SK-N-SH (cell line): ENCODE results near the gene FCSK. TPM values are rescaled to one million over a fixed set of nuclear protein-coding genes. Genes with fewer than 3 reads are reported as not detected.

Source experiments
- CTCF ChIA-PET: fragments of 300-600, 350-600 bp; formaldehyde crosslinking; extraction: SDS; loops from one replicate; lab custom pipeline; 2021; lab: Yijun Ruan, JAX
- POLR2A ChIA-PET: fragments of 350-600 bp; sonication (Branson Sonifier 250); formaldehyde crosslinking; extraction: SDS; loops from one replicate; lab custom pipeline; 2020; ENCODE audit warnings: antibody characterized with exemption, inconsistent platforms; lab: Yijun Ruan, JAX
- DNase-seq: peaks from one replicate; pipeline ENCODE4 v3.0.0; 2012
- H2AFZ ChIP-seq: fragments of 200-600 bp; sonication (generic); 2 replicates; pipeline ENCODE4 v1.8.1; 2016; ENCODE audit warnings: antibody characterized with exemption, mild to moderate bottlenecking, low read depth
- H3F3A ChIP-seq: fragments of 200-600 bp; sonication (generic); replicated peaks from 2 replicates; pipeline ENCODE3; 2016; ENCODE audit warnings: antibody characterized with exemption, mild to moderate bottlenecking; ENCODE audit not compliant: insufficient read depth
- H3K27ac ChIP-seq, 2 experiments: fragments of 200-500 bp in 1 of 2; fragments of 200-600 bp in 1 of 2; sonication (Bioruptor generic) in 1 of 2; sonication (generic), shearing (Covaris generic) in 1 of 2; 2 replicates each; pipeline versions ENCODE4 v1.5.1 to v1.6.1; 2014 to 2016; ENCODE audit warnings: low read depth in 2 of 2, inconsistent platforms in 1 of 2, low read length in 1 of 2, mild to moderate bottlenecking in 1 of 2, mixed read lengths in 1 of 2
- H3K27me3 ChIP-seq: fragments of 200-600 bp; sonication (generic), shearing (Covaris generic); 2 replicates; pipeline ENCODE4 v1.6.1; 2016; ENCODE audit warnings: mixed run types; ENCODE audit not compliant: insufficient read depth
- H3K36me3 ChIP-seq, 2 experiments: fragments of 200-500 bp in 1 of 2; fragments of 200-600 bp in 1 of 2; sonication (Bioruptor generic) in 1 of 2; sonication (generic) in 1 of 2; replicated peaks in 1 of 2; 2 replicates each; pipeline versions ENCODE3 to v1.5.1; 2014 to 2016; ENCODE audit warnings: low read length in 1 of 2, mild to moderate bottlenecking in 1 of 2; ENCODE audit not compliant: insufficient read depth in 2 of 2, control insufficient read depth in 1 of 2
- H3K4me1 ChIP-seq, 2 experiments: fragments of 200-500 bp in 1 of 2; fragments of 200-600 bp in 1 of 2; sonication (Bioruptor generic) in 1 of 2; sonication (generic), shearing (Covaris generic) in 1 of 2; 2 replicates each; pipeline versions ENCODE4 v1.5.1 to v1.6.1; 2014 to 2016; ENCODE audit warnings: low read depth in 1 of 2, low read length in 1 of 2, mixed run types in 1 of 2; ENCODE audit not compliant: insufficient read depth in 2 of 2, control insufficient read depth in 1 of 2
- H3K4me2 ChIP-seq: fragments of 200-600 bp; sonication (generic), shearing (Covaris generic); 2 replicates; pipeline ENCODE4 v1.6.1; 2017; ENCODE audit warnings: mixed run types
- H3K4me3 ChIP-seq, 2 experiments: fragments of 200-500 bp in 1 of 2; fragments of 200-600 bp in 1 of 2; sonication (Bioruptor generic) in 1 of 2; sonication (generic), shearing (Covaris generic) in 1 of 2; 2 replicates each; pipeline versions ENCODE4 v1.5.1 to v1.8.1; 2014 to 2016; ENCODE audit warnings: low read depth in 2 of 2, inconsistent platforms in 1 of 2, low read length in 1 of 2, mild to moderate bottlenecking in 1 of 2, mixed read lengths in 1 of 2, moderate library complexity in 1 of 2
- H3K79me2 ChIP-seq: fragments of 200-600 bp; sonication (generic); 2 replicates; pipeline ENCODE4 v1.8.1; 2017; ENCODE audit warnings: mild to moderate bottlenecking; ENCODE audit not compliant: insufficient read depth
- H3K9ac ChIP-seq: fragments of 200-600 bp; sonication (generic); 2 replicates; pipeline ENCODE4 v1.6.1; 2017; ENCODE audit warnings: mixed run types
- H3K9me2 ChIP-seq: fragments of 200-600 bp; sonication (generic); 2 replicates; pipeline ENCODE4 v1.6.1; 2017; ENCODE audit warnings: mixed run types
- H3K9me3 ChIP-seq: fragments of 200-600 bp; sonication (generic); 2 replicates; pipeline ENCODE4 v1.6.1; 2017; ENCODE audit warnings: mixed run types, mild to moderate bottlenecking, moderate library complexity
- H4K20me1 ChIP-seq: fragments of 200-600 bp; sonication (generic); 2 replicates; pipeline ENCODE4 v1.6.1; 2017; ENCODE audit warnings: mild to moderate bottlenecking, mixed run types; ENCODE audit not compliant: insufficient read depth
- CHD2 ChIP-seq: fragments of 150-350 bp; IDR thresholded peaks from 2 replicates; pipeline ENCODE4 v1.6.1; 2018; ENCODE audit warnings: low read length; ENCODE audit not compliant: partially characterized antibody
- ELF1 ChIP-seq: IDR thresholded peaks from 2 replicates; pipeline ENCODE4 v1.4.0; 2012
- EP300 ChIP-seq, 2 experiments: IDR thresholded peaks; 2 replicates each; pipeline versions ENCODE4 v1.4.0 to v1.6.1; 2012; ENCODE audit warnings: borderline replicate concordance in 1 of 2, low read depth in 1 of 2, low read length in 1 of 2
- FOXJ3 ChIP-seq: sonication (generic); formaldehyde crosslinking; IDR thresholded peaks from 2 replicates; pipeline ENCODE4 v1.5.1; 2020; ENCODE audit warnings: mild to moderate bottlenecking, missing genetic modification reagents
- FOXM1 ChIP-seq: IDR thresholded peaks from 2 replicates; pipeline ENCODE4 v1.4.0; 2012; ENCODE audit warnings: low read depth, mild to moderate bottlenecking
- GABPA ChIP-seq: IDR thresholded peaks from 2 replicates; pipeline ENCODE4 v1.4.0; 2012; ENCODE audit warnings: low read depth, mild to moderate bottlenecking
- JUND ChIP-seq: IDR thresholded peaks from 2 replicates; pipeline ENCODE4 v1.4.0; 2012
- NFIC ChIP-seq: IDR thresholded peaks from 2 replicates; pipeline ENCODE4 v1.4.0; 2012; ENCODE audit warnings: borderline replicate concordance
- PBX3 ChIP-seq: IDR thresholded peaks from 2 replicates; pipeline ENCODE4; 2012
- POLR2AphosphoS5 ChIP-seq: IDR thresholded peaks from 2 replicates; pipeline ENCODE4 v1.6.1; 2012; ENCODE audit warnings: low read depth, low read length
- RAD21 ChIP-seq: IDR thresholded peaks from 2 replicates; pipeline ENCODE4 v1.6.1; 2012; ENCODE audit warnings: mild to moderate bottlenecking, low read length
- RCOR1 ChIP-seq: fragments of 150-350 bp; IDR thresholded peaks from 2 replicates; pipeline ENCODE4 v1.6.1; 2017; ENCODE audit warnings: antibody characterized with exemption, low read length
- RXRA ChIP-seq: IDR thresholded peaks from 2 replicates; pipeline ENCODE4 v1.4.0; 2012; ENCODE audit warnings: low read depth, mild to moderate bottlenecking, borderline replicate concordance
- TAF1 ChIP-seq: IDR thresholded peaks from 2 replicates; pipeline ENCODE4 v1.6.1; 2012; ENCODE audit warnings: low read depth, mild to moderate bottlenecking, low read length, moderate library complexity, borderline replicate concordance
- TEAD4 ChIP-seq: IDR thresholded peaks from 2 replicates; pipeline ENCODE4 v1.4.0; 2012; ENCODE audit warnings: mild to moderate bottlenecking, borderline replicate concordance; ENCODE audit not compliant: insufficient read depth
- USF1 ChIP-seq: IDR thresholded peaks from 2 replicates; pipeline ENCODE4 v1.4.0; 2012; ENCODE audit warnings: low read depth, borderline replicate concordance
- YY1 ChIP-seq: IDR thresholded peaks from 2 replicates; pipeline ENCODE4 v1.4.0; 2012; ENCODE audit warnings: low read depth, mild to moderate bottlenecking
- whole genome bisulfite sequencing: methylation state at CpG from one replicate; pipeline ENCODE4 v1.1.6; 2017; ENCODE audit warnings: low lambda C conversion rate; 5-methylcytosine and 5-hydroxymethylcytosine counted together
- polyA plus RNA-seq, 3 experiments: library from polyadenylated mRNA; depleted of rRNA; stranded (reverse); fragments of >200 nt; gene quantifications; 2 replicates each; pipeline ENCODE4 v1.2.3, GENCODE V29; 2012
- TF ChIP-seq, protein P1 (sequence below): fragments of 150-350 bp; IDR thresholded peaks from 2 replicates; pipeline ENCODE4 v1.6.1; 2017; ENCODE audit warnings: antibody characterized with exemption, low read length, low read depth, borderline replicate concordance
- TF ChIP-seq, protein P2 (sequence below): fragments of 150-350 bp; IDR thresholded peaks from 2 replicates; pipeline ENCODE4 v1.6.1; 2016; ENCODE audit warnings: mild to moderate bottlenecking, low read depth, low read length

FCSK gene
- polyA plus RNA-seq, 1 of the 3 experiments (the other 2 are of a cell fraction) = 9.7 TPM

DNA sequence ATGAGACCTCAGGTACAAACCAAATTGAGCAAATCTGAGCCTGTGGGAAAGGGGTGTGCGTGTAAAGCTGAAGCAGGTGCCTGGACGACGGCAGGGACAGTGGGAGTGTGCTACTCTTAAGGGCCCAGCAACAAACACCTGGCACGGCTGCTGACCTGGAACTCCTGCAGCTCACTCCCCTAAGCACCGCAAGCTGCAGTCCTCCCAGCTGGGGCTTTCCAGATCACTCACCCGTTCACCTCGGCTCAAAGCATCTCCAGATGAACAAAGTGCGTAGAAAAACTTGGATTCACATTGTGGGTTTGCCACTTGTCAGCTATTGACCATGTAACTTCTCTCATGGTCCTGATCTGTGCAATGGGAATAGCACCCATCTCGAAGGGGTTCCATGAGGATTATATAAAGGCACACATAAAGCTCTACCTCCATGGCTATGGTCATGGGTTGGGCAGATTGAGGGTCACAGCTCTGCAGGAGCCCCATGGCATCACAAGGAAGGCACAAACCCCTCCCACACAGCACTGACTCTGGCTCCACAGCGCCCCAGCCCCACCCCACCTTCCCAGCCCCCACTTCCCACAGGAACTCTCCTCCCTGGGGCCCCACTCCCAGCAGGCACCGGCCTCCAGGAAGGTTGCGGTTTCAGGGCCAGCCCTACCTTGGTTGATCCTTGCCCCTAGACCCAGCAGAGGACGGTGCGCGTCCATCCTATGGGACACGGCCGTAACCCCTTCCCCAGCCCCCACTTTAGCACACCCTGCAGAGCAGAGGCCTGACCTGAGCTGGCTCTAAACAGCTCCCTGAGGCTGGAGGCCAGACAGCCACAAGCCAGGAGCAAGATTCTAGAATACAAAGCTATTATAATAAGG lies 37.4 kb upstream of the FCSK start:
- ChIA-PET CTCF (interaction anchor here (1.1 to 1.5 kb wide), 4 partner anchors 21 to 44 kb away, joined by 3 to 4 read pairs (median 3); partner anchors contain the start of gene ST3GAL2), POLR2A (interaction anchor here (1.2 kb wide), 1 partner anchor 36 kb away, joined by 4 read pairs; no protein-coding TSS in a partner anchor)
- Histone ChIP-seq H3K36me3 (peaks cover 3 to 7% of the 10 kb centered on the region in 2 experiments), H3K27ac (no peak overlapping the region; a peak in 1 of 4 replicates), H3F3A (peaks cover 6% of the 10 kb centered on the region), H3K4me1 (peaks cover 0 to 19% of the 10 kb centered on the region in 2 experiments; a peak in 1 of 4 replicates), H3K79me2 (peaks cover 83% of the 10 kb centered on the region), H3K4me3 (no peak overlapping the region), H4K20me1 (peaks cover 67% of the 10 kb centered on the region), H3K9me3 (no peaks in the 10 kb centered on the region), H3K4me2 (no peak overlapping the region), H3K9me2 (no peaks in the 10 kb centered on the region), H2AFZ (no peak overlapping the region), H3K9ac (no peak overlapping the region), H3K27me3 (no peaks in the 10 kb centered on the region)
- 92% methylated on average over 10 of the region's 17 CpGs for WGBS
- TF ChIP-seq FOXJ3 (CRISPR knock-in tag) (no peak), NFIC (no peak), ELF1 (no peak), POLR2AphosphoS5 (no peak), PBX3 (no peak), TAF1 (no peak), USF1 (no peak), CHD2 (no peak), YY1 (no peak), RCOR1 (no peak), RAD21 (no peak), RXRA (no peak), FOXM1 (no peak), TEAD4 (no peak), GABPA (no peak), EP300 (IDR thresholded peaks at IDR 0.05; ENCODE audit: borderline replicate concordance in 1 of 2, low read depth in 1 of 2, low read length in 1 of 2) (no peak), JUND (no peak)
- TF ChIP-seq, protein P1, sequence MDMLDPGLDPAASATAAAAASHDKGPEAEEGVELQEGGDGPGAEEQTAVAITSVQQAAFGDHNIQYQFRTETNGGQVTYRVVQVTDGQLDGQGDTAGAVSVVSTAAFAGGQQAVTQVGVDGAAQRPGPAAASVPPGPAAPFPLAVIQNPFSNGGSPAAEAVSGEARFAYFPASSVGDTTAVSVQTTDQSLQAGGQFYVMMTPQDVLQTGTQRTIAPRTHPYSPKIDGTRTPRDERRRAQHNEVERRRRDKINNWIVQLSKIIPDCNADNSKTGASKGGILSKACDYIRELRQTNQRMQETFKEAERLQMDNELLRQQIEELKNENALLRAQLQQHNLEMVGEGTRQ = no peak
- TF ChIP-seq, protein P2, sequence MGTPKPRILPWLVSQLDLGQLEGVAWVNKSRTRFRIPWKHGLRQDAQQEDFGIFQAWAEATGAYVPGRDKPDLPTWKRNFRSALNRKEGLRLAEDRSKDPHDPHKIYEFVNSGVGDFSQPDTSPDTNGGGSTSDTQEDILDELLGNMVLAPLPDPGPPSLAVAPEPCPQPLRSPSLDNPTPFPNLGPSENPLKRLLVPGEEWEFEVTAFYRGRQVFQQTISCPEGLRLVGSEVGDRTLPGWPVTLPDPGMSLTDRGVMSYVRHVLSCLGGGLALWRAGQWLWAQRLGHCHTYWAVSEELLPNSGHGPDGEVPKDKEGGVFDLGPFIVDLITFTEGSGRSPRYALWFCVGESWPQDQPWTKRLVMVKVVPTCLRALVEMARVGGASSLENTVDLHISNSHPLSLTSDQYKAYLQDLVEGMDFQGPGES = no peak
- DNase-seq = no peak
